GM21825 (cell line): ENCODE data around the gene CEP68.
"Not testable (repeated sequence)": the region's sequence is repeated elsewhere in the genome, so short reads cannot be mapped to it uniquely, and the experiment has no call there.

Experiments
- ATAC-seq: cut with Tn5 transposase; IDR thresholded peaks from one replicate; pipeline ENCODE4 v1.9.1; 2021; ENCODE audit warnings: mild to moderate bottlenecking, moderate library complexity; ENCODE audit not compliant: unreplicated experiment

The CEP68 gene

DNA sequence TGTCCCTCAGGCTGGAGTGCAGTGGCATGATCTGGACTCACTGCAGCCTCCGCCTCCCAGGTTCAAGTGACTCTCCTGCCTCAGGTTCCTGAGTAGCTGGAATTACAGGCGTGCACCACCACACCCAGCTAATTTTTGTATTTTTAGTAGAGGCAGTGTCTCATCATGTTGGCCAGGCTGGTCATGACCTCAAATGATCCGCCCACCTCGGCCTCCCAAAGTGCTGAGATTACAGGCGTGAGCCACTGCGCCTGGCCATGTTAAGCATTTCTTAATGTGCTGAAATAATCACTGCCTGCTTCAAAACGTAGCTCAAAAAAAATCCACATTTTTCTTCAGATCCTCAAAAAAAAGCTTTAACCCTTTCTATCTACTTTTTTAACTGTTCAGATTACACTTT lies 69.2 kb downstream of the CEP68 start:
- ATAC-seq, result not testable (repeated sequence)

- ATAC-seq, result no peak
Observed at GRCh38 chr2:65128297-65129190, 72.3 kb downstream of the CEP68 start.

DNA sequence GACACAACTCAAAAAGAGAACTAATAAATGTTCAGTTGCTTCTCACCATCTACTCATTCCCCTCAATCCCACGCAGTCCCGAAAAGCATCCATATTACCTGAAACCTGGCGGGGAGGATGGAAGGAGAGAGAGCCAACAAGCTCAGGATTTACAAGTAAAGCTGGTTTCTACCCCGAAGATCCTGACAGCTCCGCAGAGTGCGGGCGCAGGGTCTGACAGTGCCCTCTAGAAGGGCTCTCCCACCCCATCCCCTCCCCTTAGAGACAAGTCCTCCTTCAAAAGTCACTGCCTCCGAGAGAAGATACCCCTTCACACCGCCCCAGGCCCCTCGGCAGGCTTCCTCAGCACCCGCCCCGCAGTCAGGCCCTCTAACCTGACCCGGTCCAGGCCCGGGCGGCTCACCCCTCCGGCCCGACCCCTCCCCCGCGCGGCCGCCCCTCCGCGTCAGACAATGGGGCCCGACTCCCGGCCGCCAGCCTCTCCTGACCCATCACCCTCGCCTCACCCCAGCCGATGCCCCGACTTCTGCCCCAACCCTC lies 73.1 kb downstream of the CEP68 start:
- peak; percentile 7 for ATAC-seq

DNA sequence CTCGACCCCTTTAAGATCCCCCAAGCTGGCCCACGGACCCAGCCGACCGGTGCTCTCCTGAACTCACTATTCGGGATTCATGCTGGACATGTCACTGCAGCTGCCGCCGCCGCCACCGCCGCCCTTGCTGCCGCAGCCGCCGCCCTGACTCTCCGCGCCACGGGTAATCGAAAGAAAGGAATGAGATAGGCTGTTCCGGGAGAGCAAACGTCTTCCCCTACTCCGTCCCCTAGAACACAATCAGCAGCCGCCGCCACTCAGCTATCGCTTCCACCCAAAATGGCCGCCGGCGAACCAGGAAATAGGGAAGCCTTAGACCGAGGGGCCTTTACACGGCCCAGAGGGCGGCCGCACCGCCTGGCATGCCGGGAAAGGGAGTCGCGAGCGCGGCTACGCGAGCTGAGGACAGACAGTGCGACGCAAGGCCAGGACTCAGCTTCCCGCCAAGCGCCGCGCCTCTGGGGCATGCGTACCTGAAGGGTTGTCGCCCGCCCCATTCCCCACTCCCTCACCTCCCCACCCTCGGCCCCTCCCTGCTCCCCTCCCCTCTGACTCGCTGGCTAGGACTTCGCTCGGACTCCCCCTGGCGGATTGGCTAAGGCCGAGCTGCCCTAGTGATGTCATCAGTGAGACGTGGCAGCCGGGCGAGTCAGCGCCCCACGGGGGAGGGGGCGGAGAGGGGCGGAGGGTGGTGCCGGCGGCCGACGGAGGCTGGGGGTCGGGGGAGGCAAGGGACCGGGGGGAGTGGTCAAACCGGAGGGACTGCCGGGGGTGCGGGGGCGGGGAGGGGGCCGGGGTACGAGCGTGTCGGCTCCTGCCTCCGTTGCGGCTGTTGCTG lies 73.8 kb downstream of the CEP68 start, which contains the start of gene RAB1A:
TSS of gene RAB1A (minus strand) at position 281 of the 838 bp plus-strand sequence. CDS start at position 90, 191 bp downstream.
- ATAC-seq, result peak; percentile 95

DNA sequence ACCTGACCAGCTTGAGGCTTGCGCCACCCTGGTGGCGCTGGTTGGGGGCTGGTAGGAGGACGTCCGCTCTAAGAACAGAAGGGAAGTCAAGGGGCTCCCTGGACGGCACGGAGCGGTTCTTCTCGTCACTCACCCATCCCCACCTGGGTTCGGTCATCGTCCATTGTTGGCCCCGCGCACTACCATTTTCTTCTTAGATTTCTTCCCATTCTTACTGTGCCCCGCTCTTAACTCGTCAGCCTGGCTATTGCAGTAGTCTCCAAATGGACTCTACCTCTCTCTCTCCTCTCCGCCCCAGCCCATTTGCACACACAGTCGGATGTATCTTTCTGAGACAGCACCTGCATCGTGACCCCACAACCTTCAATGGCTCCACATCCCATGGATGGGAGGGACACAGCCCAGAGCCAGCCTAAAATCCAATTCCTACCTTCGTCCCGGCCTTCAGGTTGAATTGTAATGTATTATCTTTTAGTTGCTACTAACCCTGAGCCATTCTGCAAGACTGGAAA lies 74.5 kb downstream of the CEP68 start:
- peak; percentile 24 for ATAC-seq

DNA sequence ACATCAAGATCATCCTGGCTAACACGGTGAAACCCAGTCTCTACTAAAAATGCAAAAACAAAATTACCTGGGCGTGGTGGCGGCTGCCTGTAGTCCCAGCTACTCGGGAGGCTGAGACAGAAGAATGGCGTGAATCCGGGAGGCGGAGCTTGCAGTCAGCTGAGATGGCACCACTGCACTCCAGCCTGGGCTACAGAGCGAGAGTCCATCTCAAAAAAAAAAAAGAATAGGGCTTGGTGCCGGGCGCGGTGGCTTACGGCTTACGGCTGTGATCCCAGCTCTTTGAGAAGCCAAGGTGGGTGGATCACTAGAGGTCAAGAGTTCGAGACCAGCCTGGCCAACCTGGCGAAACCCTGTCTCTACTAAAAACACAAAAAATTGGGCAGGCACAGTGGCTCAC lies 76.7 kb downstream of the CEP68 start:
- ATAC-seq, result not testable (repeated sequence)

- no peak for ATAC-seq
Observed at GRCh38 chr2:65133626-65134025, 77.4 kb downstream of the CEP68 start.

DNA sequence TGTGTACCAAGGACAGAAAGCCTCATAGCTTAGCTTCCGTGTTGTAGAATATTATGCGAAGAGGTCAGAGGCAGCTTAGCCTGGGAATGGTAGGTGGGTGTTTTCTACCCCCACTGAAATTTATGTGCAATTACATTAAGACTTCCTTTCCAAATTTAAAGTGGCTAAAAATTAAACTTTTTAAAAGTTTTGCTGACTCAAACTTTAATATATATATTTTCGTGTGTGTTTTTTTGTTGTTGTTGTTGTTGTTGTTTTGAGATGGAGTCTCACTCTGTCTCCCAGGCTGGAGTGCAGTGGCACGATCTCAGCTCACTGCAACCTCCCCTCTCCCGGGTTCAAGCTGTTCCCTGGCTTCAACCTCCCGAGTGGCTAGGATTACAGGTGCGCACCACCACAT lies 77.9 kb downstream of the CEP68 start:
- no peak for ATAC-seq

- ATAC-seq, result no peak
Observed at GRCh38 chr2:65136253-65136652, 80.0 kb downstream of the CEP68 start.
